22Rv1 (cell line): Measurements from ENCODE around the gene RNF186.

Source experiments
- H3K27ac ChIP-seq: fragments of 450-650 bp; 2 replicates; pipeline ENCODE4 v1.5.1; 2017
- ZFX ChIP-seq: fragments of 450-650 bp; IDR thresholded peaks from 2 replicates; pipeline ENCODE4 v1.6.1; 2017; ENCODE audit warnings: antibody characterized with exemption, borderline replicate concordance
- TF ChIP-seq, protein P1 (sequence below): fragments of 450-650 bp; IDR thresholded peaks from 2 replicates; pipeline ENCODE4 v1.5.1; 2017; ENCODE audit warnings: mild to moderate bottlenecking

Gene RNF186

DNA sequence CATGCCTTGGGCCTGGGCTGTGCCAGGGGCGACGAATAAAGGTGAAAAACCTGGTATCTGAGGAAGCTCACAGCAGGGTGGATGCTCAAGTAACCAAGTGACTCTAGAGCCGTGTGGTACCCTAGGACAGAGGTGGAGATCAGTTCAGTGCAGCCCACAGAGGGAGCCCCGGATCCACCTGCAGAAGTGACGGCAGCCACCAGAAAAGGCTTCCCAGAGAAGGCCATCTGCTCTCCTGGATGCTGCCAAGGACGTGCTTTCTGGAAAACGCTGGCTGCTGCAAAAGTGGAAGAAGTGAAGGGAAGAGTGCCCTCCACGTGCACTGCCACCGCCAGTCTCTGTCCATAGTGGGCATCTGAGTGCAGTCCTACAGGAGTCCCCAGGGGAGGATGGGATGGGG, 43.0 kb downstream of the RNF186 start:
- no peak overlapping the region for H3K27ac ChIP-seq
- TF ChIP-seq, protein P1, sequence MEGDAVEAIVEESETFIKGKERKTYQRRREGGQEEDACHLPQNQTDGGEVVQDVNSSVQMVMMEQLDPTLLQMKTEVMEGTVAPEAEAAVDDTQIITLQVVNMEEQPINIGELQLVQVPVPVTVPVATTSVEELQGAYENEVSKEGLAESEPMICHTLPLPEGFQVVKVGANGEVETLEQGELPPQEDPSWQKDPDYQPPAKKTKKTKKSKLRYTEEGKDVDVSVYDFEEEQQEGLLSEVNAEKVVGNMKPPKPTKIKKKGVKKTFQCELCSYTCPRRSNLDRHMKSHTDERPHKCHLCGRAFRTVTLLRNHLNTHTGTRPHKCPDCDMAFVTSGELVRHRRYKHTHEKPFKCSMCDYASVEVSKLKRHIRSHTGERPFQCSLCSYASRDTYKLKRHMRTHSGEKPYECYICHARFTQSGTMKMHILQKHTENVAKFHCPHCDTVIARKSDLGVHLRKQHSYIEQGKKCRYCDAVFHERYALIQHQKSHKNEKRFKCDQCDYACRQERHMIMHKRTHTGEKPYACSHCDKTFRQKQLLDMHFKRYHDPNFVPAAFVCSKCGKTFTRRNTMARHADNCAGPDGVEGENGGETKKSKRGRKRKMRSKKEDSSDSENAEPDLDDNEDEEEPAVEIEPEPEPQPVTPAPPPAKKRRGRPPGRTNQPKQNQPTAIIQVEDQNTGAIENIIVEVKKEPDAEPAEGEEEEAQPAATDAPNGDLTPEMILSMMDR: no peak
- TF ChIP-seq ZFX: no peak

DNA sequence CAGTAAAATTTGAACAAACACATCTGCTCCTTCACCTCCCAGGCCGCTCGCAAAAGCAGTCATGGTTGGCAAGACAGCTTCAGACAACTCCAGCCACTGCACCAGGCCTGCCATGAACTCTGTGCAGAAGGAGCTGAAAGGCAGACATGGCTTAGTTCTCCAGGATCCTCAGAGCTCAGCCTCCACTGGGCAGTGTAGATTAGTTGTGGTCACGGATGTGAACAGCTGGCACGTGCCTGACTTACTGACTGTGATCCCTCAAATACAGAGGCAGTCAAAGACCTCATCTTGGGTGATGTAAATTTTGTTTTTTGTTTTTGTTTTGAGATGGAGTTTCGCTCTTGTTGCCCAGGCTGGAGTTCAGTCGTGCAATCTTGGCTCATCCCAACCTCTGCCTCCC, 43.7 kb downstream of the RNF186 start:
- no peak for TF ChIP-seq ZFX
- TF ChIP-seq, protein P1: no peak

DNA sequence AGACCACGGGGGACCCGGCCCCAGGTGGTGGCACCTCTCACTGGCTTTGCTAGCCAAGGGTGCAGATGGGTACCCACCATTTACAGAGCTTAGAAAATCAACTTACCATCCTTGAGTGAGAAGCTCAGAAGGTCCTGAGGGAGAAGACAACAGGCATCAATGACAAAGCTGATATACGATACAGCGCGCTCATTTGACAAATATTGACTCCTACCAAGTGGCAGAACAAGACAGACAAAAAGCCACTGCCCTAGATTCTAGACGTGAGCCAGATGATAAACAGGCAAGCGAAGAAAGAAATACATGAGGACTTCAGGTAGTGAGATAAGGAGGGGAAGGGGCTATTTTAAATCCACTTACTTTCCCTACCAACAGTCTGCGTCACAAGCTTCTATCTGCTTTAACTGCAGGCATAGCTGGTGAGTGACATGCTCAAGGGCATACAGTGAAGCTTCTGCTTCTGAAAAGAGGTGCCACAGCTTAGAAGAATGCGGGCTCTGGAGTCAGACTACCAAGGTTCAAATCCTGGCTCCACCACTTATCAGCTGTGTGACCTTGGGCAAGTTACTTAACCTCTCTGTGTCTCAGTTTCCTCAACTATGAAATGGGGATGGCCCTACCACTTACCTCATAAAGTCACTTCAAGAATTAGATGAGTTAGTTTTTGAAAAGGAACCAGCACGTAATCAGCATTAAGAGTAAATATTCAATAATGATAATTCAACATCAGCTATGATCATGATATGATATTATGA, 44.5 kb downstream of the RNF186 start:
- peak overlapping the region; percentile 40 for H3K27ac ChIP-seq
- TF ChIP-seq, protein P1: no peak
- no peak for TF ChIP-seq ZFX

More for the DNA sequence above, 43.7 kb downstream of the RNF186 start:
- H3K27ac ChIP-seq: no peak overlapping the region

DNA sequence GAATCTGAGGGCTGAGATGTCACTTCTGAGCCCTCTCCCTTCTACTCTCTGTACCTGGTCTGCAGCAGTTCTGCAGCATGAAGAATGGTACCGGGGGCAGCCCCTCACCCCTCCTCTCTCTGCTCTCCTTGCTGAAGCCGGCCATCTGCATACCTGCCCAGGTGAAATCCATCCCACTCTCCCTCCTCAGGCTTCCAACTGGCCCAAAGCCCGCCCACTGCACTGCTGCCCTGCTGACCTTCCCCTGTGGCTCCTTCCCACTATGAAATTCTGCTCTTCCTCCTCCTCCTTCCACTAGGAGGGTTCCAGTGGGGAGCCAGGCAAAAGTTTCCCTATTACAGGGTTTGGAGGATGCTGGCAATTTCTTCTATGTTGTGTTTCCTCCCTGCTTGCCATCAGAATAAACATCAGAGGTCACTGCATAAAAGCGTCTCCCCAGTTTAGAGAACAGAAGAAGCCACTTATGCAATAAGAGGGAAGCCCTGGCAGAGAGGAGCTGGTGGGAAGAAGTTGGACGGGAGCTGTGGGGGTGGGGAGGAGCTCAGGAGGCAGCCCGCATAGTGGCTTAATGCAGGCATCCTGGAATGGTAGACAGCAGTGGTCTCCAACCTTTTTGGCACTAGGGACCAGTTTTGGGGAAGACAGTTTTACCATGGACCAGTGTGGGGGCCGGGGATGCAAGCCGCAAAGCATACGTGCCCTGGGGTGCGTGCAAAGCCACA, 45.7 kb downstream of the RNF186 start:
- no peak for TF ChIP-seq ZFX
- TF ChIP-seq, protein P1: no peak
- H3K27ac ChIP-seq: no peak overlapping the region

DNA sequence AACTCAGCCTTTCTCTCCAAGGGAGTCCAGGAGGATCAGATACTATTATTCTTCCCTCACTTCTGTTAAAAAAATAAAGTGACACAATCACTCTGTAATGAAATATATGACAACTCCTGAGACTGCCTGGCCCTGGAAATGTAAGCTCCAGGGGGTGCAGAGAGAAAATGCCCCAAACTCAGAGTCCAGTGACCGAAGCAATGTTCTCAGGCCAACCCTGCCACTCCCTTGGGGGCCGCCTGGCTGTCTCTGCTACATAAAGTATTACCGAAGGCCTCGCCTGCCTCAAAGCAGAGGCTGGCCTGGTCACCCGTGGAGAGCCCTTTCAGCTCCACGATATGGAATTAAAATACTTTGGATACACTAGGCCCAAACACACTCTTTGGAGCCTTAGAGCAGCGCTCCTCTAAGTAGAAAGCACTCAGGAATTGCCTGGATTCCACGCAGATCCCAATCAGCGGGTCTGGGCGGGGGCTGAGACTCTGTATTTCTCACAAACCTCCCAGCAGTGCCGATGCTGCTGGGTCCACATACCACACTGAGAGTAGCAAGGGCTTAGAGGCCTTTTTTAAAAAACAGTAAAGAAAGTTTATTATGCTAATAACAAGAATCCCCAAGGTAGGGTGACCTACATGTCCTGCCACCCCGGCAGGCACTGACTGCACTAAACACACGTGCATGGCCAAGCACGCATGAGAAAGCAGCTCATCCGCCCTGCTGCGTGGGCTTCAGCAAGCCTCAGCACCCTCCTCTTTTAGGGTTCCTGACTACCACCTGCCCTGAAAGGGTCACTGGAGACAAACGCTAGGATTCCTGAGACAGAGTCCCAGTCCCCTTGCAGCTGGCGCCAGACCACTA, 46.5 kb downstream of the RNF186 start:
- TF ChIP-seq, protein P1: no peak
- TF ChIP-seq ZFX: no peak
- no peak overlapping the region for H3K27ac ChIP-seq

DNA sequence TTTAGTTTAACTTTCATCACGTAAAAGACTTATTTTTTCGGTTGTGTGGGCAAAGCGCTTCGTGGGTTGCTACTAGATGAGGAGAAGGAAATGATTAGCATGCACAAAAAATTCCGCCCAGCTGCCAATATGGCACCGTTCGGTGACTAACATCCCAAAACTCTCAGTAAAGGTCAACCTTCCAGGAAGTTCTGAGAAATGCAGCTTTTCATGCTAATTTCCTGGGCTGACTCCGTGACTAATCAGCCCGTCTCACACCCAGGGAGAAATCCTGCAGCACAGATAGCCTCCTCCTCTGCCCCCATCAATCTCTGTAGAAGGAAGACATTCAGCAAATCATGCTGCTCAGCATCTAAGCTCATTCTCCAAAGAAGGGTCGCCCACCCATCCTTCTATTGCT, 49.5 kb downstream of the RNF186 start:
- no peak overlapping the region for H3K27ac ChIP-seq

More for the DNA sequence above, 49.5 kb downstream of the RNF186 start:
- TF ChIP-seq, protein P1: no peak
- TF ChIP-seq ZFX: no peak
